ENCODE measurements around the gene RASAL2.
"Not testable (repeated sequence)": the region's sequence is repeated elsewhere in the genome, so short reads cannot be mapped to it uniquely, and the experiment has no call there.

Gene RASAL2

DNA sequence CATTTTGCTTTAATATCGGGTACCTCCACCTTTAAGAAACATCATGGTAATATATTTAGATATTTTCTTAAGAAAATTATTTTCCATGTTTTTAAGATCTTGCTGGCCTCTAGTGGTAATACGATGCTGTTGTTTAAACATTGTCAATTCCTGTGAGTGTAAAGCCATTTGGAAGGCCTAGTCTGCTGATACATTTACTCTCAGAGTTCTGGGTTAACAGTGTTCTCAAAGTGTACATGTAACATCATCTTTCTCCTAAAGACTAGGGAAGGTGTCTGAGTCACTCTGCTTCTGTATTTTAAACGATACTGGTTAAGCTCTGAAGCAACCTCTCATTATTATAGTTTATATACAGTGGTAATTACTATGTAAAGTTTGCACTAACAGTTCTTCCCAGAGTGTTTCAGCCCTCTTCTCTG, 189.1 kb downstream of the RASAL2 start:
- DNase-seq (ENCODE audit: low read depth in 2 of 2), result no peak

DNA sequence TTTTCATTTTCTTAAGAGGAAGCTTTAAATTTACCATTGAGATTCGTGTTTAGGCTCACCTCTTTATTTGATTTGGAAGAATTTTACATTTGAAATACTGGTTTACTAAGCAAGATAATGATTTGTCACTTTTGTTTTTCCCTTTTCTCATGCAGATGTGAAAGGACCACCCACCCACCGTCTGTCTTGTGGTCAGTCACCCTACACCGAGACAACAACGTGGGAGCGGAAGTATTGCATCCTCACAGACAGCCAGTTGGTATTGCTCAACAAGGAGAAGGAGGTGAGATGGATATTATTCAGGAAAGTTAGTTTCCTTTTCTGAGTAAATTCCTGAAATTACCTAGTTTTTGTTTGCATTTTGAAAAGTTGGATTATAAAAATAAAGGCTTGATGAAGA, 189.5 kb downstream of the RASAL2 start:
- DNase-seq (ENCODE audit: low read depth in 2 of 2), result no peak

DNA sequence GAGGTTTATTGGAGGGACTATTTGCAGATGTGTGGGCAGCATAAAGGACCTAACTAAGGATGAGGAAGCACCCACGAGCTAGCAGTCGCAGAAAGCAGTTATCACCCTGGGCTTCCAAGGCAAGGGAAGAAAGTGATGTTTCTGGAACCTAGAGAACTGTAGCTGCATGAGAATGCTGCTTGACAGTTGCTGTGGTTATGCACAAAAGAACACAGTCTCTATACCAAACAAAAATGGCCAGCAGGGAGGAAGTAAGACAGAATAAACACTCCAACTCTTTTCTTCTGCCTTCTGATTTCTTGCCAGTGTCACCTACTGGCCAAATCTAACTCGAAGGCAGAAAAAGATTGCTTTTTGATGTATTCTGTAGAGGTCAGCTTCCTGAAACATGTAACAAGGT, 190.2 kb downstream of the RASAL2 start:
- DNase-seq (ENCODE audit: low read depth in 2 of 2), result no peak

DNA sequence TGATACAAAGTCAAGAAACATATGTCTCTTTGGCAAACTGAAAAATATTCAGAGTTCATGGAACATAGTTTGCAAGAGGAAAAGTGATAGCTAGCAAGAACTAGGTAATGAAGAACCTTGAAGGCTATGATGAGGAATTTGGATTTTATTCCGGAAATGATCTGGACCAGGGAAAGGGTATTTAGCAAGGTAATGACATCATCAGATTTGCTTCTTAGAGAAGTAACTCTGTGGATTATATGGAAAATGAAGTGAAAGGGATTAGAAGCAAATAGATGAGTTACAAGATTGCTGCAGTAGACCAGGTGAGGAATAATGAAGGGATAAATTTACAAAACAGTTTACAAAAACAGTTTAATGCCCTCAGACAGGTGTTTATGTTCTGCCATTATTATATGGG, 197.3 kb downstream of the RASAL2 start:
- DNase-seq (ENCODE audit: low read depth in 2 of 2), result no peak

DNA sequence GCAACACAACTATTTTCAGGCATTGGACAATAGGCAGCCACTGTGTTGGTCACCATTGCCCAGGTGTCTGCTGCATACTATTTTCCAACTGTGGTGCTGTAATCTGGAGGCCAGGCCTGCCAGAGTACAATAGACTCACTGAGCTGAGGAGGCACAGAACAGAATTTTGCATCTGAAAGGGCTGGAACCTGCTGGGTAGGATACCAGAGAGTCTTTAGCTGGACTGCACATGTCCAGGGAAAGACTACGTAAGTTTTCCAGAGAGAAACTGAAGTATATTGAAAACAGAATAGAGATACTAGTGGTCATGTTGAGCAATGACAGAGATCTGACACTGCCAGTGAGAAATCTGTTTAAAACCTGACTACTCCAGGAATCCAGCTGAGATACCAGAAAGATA, 200.8 kb downstream of the RASAL2 start:
- DNase-seq (ENCODE audit: low read depth in 2 of 2), result no peak

DNA sequence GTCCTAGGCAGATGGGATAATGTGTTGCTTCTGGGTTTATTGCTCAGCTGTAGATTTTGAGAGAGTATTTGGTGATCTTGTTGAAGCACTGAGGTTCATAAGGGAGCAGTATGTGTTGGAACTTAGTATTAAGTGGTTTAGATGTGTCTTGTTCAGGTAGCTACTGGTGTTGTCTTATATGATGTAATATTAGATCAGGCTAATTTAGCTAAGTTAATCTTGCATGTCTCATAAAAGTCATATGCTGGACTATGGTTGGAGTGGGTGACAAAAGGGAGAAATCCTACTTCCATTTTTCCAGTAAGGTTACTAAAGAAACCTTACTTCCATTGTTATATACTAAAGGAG, 206.4 kb downstream of the RASAL2 start:
- no peak for DNase-seq (ENCODE audit: low read depth in 2 of 2)

DNA sequence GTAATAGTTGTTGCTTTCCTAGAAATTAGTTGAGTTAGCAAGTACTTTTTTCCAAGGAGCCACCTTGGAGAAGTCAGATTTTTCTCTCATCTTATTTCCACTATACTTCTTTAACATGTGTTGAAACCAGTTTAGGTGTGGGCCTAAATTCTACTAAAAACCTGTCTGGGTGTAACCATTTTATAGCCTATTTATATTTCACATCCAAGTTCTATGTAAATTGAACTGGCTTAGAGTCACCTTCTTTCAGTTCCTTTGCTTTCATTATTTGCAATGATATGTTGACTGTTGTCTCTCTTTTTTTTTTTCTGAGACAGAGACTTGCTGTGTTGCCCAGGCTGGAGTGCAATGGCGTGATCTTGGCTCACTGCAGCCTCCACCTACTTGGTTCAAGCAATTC, 207.2 kb downstream of the RASAL2 start:
- no peak for DNase-seq (ENCODE audit: low read depth in 2 of 2)

DNA sequence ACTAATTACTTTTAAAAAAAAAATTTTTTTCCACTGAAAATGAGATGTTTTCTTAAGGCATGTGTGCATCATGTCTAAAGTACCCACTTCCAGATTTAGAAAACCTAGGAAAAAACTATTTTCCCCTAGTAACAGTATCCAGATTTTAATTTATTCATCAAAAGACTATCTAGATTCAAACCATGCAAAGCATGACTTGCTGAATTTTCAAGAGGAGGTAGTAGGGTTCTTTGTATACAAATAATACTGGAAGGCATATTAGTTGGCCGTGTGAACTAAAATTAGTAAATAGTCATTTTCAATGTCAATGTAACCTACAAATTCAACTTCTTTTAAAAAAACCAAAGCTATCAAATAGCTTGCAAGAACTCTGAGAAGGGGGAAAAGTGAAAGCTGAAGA, 213.4 kb downstream of the RASAL2 start:
- no peak for DNase-seq (ENCODE audit: low read depth in 2 of 2)

DNA sequence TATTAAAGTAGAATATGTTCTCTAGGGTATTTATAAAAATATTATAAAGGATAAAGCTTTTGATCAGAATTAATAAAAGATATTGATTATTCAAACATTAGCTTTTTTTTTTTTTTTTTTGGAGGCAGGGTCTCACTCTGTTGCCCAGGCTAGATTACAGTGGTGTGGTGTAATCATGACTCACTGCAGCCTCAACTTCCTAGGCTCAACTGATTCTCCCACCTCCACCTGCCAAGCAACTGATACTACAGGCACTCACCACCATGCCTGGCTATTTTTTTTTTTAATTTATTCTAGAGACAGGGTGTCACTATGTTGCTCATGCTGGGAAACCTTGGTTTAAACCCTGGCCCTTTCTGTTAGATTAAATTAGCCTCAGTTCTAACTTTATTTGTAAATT, 214.5 kb downstream of the RASAL2 start:
- DNase-seq (ENCODE audit: low read depth in 2 of 2), result no peak

DNA sequence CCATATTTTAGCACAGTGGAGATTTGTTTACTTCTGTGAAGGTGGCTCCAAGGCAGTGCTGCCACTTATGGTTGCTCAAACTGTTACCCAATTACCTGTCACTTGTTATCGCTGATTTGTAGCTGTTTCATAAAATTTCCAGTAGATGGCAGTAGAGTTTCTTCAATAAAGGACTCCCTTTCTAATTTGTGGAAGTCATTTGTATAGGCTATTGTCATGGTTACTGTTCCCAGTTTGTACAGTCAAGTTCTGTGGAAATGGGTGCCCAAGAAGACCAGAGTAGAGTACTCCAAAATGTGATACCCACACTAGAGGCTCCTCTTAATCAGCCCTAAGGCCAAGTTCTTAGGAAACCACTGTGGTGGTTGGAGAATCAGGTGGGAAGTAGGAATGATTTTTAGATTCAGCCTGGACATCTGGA, 216.8 kb downstream of the RASAL2 start:
- DNase-seq (ENCODE audit: low read depth in 2 of 2), result no peak

DNA sequence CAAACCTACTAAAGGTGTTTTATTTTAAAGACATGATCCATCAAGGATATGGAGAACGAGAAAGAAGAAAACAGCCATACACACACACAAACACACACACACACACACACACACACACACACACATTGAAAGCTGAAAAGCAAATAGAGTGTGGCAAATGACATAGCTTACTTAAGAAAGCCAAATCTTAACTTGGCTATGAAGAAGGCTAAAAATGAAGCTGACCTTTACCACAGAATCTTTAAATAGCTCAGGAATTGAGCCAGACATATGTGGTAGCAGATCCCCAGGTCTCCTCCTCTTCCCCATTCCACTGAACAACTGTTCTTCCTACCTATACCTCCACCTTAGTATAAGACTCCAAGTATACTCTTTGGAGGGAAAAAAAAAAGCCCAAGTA, 217.3 kb downstream of the RASAL2 start:
- DNase-seq (ENCODE audit: low read depth in 2 of 2), result no peak

DNA sequence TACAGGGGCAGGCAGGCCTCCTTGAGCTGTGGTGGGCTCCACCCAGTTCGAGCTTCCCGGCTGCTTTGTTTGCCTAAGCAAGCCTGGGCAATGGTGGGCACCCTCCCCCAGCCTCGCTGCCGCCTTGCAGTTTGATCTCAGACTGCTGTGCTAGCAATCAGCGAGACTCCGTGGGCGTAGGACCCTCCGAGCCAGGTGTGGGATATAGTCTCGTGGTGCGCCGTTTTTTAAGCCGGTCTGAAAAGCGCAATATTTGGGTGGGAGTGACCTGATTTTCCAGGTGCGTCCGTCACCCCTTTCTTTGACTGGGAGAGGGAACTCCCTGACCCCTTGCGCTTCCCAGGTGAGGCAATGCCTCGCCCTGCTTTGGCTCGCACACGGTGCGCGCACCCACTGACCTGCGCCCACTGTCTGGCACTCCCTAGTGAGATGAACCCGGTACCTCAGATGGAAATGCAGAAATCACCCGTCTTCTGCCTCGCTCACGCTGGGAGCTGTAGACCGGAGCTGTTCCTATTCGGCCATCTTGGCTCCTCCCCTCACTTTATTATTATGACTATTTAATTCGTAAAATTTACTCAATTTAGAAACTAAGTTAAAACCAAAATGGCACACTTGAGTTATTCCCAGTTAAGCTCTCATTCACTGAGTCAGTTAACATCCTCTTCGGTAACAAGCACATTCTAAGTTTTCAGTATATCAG, 226.5 kb downstream of the RASAL2 start:
- DNase-seq (ENCODE audit: low read depth in 2 of 2), result not testable (repeated sequence)

DNA sequence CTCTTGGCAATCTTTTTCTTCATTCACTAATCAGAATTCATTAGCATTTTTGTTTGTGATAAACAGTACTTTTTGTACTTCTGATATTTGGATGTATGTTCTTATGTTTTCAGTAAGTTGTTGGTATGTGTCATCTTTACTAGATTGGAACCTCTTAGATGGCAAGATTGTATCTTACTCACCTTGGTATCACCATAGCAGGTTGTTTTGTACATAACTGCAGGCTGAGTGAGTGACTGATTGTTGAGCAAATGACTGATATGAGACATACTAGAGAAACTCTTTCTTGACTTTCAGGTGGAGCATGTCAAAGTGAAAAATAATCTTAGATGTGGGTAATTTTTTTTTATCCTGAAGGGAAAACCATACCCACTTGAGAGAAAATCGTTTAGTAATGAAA, 229.2 kb downstream of the RASAL2 start:
- no peak for DNase-seq (ENCODE audit: low read depth in 2 of 2)

DNA sequence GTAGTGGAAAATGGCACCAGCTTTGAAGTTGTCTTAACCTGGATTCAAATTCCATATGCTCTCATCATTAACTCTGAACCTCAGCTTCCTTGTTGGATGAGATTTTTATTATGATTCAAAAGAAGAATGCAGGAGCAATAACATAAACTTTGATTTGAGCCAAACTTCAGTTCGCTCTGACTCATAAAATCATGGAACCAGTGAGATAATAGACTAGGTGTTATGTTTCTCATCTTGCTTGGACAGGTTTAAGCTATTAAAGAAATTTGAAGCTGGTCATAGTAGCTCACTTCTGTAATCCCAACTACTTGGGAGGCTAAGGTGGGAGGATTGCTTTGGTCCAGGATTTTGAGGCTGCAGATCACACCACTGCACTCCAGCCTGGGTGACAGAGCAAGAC, 230.1 kb downstream of the RASAL2 start:
- DNase-seq (ENCODE audit: low read depth in 2 of 2), result no peak

DNA sequence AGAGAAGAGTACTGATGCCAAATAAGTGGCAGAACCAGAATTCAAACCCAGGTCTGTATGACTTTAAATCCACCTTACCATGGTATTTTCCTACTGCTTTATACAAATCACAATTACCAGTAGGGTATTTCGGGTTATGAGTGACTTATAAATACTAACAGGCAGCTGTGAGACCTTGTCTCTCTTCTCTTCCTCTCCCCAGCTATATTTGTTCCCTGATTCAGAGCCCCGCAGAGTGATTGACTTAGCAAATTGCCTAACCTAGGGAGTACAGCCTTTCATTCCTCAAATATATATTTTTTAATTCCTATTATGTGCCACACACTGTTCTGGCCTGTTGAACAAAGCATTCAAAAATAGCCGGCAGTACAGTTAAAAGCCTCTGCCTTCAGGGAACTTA, 234.8 kb downstream of the RASAL2 start:
- no peak for DNase-seq (ENCODE audit: low read depth in 2 of 2)

DNA sequence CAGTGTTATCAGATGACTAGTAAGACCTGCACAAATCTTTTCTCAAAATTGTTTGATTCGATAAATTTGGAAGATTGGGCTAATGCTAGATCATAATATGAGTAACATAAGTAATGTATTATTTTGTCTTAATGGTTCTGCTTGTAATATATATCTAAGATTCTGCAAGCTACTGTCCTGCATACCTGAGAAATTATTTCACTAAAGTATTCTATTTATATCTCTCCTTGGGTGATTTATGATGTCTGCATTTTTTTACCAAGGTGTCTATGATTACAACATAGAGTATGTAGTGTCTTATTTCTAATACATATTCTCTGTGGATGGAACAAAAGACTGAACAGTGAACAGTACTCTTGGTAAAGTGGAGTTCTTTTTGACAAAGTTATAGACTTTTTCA, 236.2 kb downstream of the RASAL2 start:
- no peak for DNase-seq (ENCODE audit: low read depth in 2 of 2)

DNA sequence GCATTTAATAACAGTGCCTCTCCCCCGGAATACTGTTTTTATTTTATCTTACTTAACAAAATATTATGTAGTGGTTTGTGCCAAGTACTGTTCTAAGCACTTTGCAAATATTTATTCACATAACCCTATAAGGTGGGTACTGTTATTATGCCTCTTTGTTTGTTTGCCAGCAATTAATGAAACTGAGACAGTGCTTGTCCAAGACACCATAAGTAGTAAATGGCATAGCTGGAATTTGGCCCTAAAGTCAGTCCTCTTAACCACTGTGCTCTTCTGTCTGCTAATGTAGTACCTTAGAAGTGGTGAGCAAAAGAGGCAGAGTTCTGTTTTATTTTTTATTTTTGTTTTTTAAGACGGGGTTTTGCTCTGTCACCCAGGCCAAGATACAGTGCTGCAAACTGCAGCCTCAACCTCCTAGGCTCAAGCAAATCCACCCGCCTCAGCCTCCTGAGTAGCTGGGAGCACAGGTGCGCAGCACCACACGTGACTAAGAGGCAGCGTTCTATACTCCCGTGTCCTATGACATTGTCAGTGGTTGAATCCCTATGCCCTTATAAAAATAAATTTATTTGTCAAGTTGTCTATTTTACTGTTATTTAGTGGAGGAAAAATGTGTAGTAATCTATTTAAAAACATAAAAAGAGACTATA, 237.1 kb downstream of the RASAL2 start:
- DNase-seq (ENCODE audit: low read depth in 2 of 2), result no peak

DNA sequence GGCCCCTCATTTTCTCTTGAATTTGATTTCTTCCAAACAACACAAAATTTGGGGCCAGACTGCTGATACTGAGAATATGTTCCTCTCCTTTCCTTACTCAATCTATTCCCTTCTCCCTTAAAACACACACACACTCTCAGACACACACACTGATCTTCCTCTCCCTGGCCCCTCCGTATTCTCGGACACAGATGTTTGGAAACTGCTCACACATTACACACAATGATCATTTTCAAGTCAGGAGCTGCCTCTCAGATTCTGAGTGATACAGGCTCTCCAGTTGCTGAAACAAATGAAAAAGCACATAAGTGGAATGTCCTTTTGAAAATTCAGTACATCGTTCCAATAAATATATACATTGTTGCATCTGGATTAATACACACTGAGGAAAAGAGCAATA, 241.5 kb downstream of the RASAL2 start:
- DNase-seq (ENCODE audit: low read depth in 2 of 2), result no peak

DNA sequence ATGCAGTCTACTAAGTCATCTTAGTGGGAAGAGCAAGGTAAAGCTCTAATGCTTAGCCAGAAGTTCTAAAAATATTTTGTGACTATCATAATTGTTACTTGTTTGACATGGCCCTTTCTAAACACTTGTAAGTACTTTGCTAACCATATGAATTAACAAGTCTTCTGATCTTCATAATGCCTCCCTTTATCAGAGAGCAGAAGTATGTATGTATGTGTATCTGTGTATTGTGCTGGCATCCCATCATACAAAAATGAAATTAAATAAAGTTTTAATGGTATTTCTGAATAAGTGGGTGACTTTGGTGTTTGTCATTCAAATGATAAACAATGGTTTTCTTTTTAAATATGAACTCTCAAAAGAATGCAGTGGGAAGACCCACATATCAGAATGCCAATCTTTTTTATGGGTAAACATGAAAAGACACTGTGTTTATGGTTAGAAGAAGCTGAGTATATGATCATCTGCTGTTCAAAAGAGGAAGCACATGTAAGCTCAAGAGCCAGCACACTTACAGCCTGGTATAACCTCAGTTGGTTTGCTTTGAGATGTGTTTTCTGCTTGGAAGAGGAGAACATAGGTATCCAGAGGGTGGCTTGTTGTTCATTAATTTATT, 243.3 kb downstream of the RASAL2 start:
- no peak for DNase-seq (ENCODE audit: low read depth in 2 of 2)

DNA sequence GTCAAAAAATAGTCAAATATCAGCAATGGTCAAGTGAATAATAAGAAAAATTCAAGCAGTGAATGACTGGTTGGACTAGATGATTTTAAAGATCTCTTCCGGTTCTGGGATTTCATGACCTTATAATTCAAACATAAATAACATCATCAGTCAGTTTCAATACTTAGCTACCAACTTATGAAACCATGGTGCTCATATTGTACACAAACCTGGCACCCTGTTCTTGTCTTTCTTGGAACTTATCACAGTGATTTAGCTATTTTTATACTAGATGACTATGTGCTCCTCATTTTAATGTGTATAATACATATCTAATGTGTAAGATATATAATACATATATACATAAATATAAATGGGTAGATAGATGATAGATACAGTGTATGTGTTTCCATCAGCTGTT, 245.9 kb downstream of the RASAL2 start:
- DNase-seq (ENCODE audit: low read depth in 2 of 2), result no peak

DNA sequence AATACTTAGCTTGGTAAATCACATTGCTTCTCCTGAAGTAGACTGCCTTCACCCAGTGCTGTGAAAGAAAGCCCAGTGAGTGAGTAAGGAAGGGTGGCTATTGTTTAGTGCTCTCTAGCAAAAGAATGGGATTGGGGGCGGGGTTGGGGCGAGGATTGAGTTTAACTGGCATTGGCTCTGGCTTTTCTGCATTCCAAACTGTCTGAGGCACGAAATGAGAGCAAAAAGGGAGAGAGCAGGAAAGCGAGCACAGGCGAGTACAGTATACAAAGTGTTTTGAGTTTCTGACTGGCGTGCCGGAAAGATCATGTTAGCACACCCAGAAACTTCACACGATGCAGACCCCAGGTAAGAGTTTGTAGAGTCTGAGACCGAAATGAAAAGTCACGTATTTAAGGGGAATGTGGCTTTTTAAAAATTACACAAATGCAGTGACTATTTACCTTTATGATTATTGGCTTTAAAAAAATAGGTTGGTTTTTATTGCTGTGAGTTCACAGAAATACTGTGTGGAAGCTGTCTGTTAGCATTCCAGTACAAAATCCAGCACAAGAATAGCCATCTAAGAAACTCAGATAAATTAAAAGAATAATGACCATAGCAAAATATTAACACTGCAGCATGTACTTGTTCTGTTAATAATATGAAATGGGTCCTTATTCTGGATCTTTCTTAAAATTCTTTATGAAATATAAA, 247.5 kb downstream of the RASAL2 start:
- no peak for DNase-seq (ENCODE audit: low read depth in 2 of 2)

DNA sequence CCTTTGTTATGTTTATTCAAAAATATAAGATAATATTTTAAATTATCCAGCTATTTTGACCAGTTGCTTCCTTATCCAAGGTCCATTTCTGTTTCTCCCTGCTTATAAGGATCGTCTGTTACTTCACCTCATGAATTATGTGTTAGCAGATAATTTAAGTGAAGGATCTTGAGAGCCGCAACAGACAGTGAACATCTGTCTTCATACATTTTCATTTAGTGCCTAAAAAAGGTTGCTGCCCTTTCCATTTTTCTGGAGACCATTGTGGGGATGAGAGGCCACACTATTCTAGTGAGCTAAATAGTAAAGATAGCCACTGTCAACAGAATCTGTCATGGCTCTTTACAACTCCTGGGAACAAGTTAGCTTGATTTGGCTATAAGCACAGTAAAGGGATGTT, 248.8 kb downstream of the RASAL2 start:
- no peak for DNase-seq (ENCODE audit: low read depth in 2 of 2)

DNA sequence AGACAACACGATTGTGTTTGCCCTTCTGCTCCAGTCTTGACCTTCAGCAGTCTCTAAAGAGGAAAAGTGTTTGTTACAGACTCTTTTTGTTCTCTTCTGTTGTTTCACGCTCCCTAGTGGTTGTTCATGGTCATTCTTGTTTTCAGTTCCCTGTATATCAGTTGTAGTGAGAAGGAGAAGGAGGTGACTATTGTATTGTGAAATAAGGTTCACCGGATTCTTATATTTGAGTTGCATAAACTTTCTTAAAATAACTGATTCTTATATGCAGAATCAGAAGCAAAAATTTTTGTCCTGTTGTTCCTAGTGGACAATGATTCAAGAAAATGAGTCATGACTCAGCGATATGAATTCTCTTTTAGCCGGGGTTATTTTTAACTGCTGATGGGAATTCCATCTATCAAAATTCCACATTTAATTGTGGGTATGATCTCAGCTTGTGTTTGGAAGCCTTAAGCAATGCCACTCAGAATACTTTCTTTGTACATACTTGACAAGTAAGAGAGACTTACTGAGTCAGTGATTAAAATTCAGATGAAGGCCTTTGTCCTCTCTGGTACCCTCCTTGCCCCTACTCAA, 250.7 kb downstream of the RASAL2 start:
- DNase-seq (ENCODE audit: low read depth in 2 of 2), result no peak

Measured in stimulated activated CD4-positive, alpha-beta T cell treated with anti-CD3 and anti-CD28 coated beads, Interleukin-12 subunit alpha, Interleukin-12 subunit beta, amount 100 ng/mL, for 24 hours (primary cell).